ENCODE results near the gene TRPC4AP.

The TRPC4AP gene

DNA sequence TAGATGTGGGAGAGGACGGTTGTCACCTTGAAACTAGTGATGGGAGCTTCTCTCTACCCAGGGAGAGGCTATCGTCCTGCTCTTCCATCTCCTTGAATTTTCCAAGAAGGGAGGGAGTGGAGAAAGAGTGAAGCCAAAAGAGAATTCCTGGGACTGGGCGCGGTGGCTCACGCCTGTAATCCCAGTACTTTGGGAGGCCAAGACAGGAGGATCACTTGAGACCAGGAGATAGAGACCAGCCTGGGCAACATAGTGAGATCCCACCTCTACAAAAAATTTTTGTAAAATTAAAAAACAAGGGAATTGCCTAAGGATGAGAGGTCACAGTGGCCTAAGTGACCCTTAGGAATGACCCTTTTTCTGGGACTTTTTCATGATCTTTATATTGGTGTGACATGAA lies 128.1 kb downstream of the TRPC4AP start:
- DNase-seq (ENCODE audit: low read depth, low spot score): no peak
- ChIA-PET CTCF (interaction anchor here (4.2 kb wide), 1 partner anchor 91 kb away, joined by 45 read pairs; the partner anchor contains the start of gene GGT7), POLR2A (no interaction called here)
- TF ChIP-seq, protein P1, sequence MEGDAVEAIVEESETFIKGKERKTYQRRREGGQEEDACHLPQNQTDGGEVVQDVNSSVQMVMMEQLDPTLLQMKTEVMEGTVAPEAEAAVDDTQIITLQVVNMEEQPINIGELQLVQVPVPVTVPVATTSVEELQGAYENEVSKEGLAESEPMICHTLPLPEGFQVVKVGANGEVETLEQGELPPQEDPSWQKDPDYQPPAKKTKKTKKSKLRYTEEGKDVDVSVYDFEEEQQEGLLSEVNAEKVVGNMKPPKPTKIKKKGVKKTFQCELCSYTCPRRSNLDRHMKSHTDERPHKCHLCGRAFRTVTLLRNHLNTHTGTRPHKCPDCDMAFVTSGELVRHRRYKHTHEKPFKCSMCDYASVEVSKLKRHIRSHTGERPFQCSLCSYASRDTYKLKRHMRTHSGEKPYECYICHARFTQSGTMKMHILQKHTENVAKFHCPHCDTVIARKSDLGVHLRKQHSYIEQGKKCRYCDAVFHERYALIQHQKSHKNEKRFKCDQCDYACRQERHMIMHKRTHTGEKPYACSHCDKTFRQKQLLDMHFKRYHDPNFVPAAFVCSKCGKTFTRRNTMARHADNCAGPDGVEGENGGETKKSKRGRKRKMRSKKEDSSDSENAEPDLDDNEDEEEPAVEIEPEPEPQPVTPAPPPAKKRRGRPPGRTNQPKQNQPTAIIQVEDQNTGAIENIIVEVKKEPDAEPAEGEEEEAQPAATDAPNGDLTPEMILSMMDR (IDR thresholded peaks at IDR 0.05; ENCODE audit: insufficient read depth, low read length, missing control alignments): no peak
- H3K4me3 ChIP-seq (ENCODE audit: low read depth, low read length): no peak overlapping the region

DNA sequence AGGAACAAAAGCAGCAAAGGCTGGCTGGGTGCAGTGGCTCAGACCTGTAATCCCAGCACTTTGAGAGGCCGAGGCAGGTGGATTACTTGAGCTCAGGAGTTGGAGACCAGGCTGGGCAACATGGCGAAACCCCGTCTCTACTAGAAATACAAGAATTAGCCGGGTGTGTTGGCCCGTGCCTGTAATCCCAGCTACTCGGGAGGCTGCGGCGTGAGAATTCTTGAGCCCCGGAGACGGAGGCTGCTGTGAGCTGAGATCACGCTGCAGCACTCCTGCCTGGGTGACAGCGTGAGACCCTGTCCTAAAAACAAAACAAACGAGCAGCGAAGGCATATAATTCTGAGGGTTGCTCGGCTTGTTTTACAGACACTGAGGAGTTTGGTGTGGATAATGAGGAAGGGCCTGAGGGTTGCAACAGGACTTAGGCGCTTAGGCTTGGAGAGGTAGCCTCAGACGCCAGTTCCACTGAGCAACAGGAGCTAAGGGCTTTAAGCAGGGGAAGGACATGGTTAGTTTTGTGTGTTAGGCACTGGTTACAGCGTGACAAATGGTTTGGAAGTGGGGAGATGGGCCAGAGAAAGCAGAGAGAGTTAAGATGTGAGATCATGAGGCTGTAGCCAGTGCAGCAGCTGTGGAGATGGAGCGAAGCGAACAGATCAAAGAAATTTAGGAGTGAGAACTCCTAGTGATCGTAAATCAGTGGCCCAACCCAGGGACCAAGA lies 135.7 kb downstream of the TRPC4AP start:
- TF ChIP-seq, protein P1 (IDR thresholded peaks at IDR 0.05; ENCODE audit: insufficient read depth, low read length, missing control alignments): no peak
- no peak overlapping the region for H3K4me3 ChIP-seq (ENCODE audit: low read depth, low read length)
- POLR2A ChIA-PET: interaction anchor here (1.0 kb wide), 1 partner anchor 83 kb away, joined by 4 read pairs; no protein-coding TSS in a partner anchor
- DNase-seq (ENCODE audit: low read depth, low spot score): no peak
- CTCF ChIA-PET: interaction anchor here (1.4 to 12.9 kb wide), 3 partner anchors 11 to 132 kb away, joined by 4 to 245 read pairs (median 5); partner anchors contain the start of genes ACSS2, GGT7 and NCOA6

DNA sequence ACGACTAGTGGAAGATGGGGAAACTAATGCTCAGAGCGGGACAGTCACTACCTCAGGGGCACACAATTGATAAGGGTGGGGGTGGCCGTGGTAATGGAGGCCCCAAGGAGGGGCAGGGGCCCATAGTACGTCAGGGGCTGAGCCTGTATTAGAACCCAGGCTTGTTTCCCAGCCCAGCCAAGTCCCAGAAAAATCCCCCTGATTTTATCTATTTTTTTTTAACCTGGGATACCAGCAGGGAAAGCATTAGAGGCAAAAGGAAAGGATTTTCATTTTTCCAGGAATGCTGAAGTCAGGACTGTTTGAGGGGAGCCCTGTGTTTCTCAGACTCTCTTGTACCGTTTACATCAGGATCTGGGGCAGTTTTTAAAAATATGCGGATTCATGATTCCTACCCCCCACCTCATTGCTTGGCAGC lies 136.6 kb downstream of the TRPC4AP start:
- H3K4me3 ChIP-seq (ENCODE audit: low read depth, low read length): peak overlapping the region; percentile 78
- no peak for DNase-seq (ENCODE audit: low read depth, low spot score)
- ChIA-PET CTCF (interaction anchor here (0.6 to 12.9 kb wide), 6 partner anchors 19 to 136 kb away, joined by 3 to 245 read pairs (median 4); partner anchors contain the start of genes ACSS2, GGT7 and TRPC4AP), POLR2A (interaction anchor here (0.7 to 1.5 kb wide), 4 partner anchors 10 to 137 kb away, joined by 3 to 16 read pairs (median 6); partner anchors contain the start of gene ACSS2)
- TF ChIP-seq, protein P1 (IDR thresholded peaks at IDR 0.05; ENCODE audit: insufficient read depth, low read length, missing control alignments): no peak

DNA sequence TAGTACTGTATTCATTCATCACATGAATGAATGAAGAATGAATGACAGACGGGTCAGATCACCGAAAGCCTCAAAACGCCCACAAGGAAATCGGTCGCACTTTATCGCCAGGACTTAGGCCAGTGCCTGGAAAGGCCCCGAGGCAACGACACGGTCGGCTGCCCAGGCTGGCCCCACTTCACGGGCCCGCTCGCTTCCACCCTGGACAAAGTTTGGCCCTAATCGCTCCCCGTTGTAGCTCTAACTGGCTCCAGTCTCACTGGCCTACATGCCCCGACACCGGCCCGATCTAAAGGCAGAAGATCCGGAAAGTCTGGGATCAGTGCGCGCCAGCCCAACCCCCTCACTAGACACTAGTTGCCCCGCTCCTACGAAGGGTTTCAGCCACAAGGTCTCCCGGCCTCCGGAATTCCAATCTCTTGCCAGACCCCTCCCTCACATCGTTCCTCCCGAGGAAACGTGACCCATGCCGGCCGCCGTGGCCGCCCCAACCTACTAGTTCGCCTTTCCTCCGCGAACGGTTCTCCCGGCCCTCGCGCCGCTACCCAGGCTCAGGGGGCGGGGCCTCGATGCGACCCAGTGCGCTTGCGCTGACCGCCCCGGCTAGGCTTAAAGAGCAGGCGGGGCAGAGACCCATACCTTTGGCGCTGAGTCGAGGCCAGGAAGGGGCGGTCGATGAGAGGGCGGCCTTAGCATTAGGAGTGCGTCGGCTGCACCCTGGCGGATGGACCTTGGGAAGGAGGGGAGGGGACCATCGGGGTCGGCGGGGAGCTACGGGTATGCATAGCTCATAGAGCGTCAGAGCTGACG lies 137.2 kb downstream of the TRPC4AP start, which contains the start of the genes GSS and MYH7B:
Gene GSS (minus strand): TSS at position 576 of the 810 bp plus-strand sequence. CDS start 3,954 bp downstream, outside the sequence.
Gene MYH7B (plus strand): TSS at position 638 of the 810 bp plus-strand sequence. CDS start 22,138 bp downstream, outside the sequence.
- TF ChIP-seq, protein P1 (IDR thresholded peaks at IDR 0.05; ENCODE audit: insufficient read depth, low read length, missing control alignments): peak; percentile 64
- DNase-seq (ENCODE audit: low read depth, low spot score): peak; percentile 73
- POLR2A ChIA-PET: interaction anchor here (0.6 to 1.5 kb wide), 7 partner anchors 9 to 136 kb away, joined by 3 to 16 read pairs (median 3); partner anchors contain the start of gene ACSS2
- peak within 1 kb of the TSS; percentile 78 for H3K4me3 ChIP-seq (ENCODE audit: low read depth, low read length)
- CTCF ChIA-PET: interaction anchor here (0.6 to 12.9 kb wide), 7 partner anchors 12 to 137 kb away, joined by 3 to 245 read pairs (median 4); partner anchors contain the start of genes ACSS2, GGT7 and TRPC4AP

DNA sequence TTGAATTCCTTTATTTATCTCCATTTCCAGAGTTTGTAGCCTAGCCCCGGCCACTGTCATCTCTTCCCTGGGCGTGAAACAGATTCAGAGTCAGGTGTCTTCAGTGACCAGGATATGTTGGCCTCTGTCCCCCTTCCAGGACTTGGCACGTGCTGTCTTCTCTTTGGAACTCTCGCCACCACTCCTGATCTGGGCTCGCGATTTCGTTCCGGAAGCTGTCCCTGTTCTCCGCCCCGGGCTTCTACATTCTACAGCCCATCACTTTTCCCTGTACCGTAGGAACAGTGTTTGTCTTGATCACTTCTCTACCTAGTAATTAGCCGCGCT lies 137.7 kb downstream of the TRPC4AP start:
- POLR2A ChIA-PET: interaction anchor here (0.6 to 1.5 kb wide), 5 partner anchors 9 to 85 kb away, joined by 3 to 16 read pairs (median 3); partner anchors contain the start of gene ACSS2
- peak overlapping the region; percentile 78 for H3K4me3 ChIP-seq (ENCODE audit: low read depth, low read length)
- TF ChIP-seq, protein P1 (IDR thresholded peaks at IDR 0.05; ENCODE audit: insufficient read depth, low read length, missing control alignments): no peak
- no peak for DNase-seq (ENCODE audit: low read depth, low spot score)
- CTCF ChIA-PET: interaction anchor here (1.0 to 12.9 kb wide), 2 partner anchors 12 to 82 kb away, joined by 4 to 245 read pairs; partner anchors contain the start of genes ACSS2 and GGT7
